Activated CD4-positive, alpha-beta T cell treated with anti-CD3 and anti-CD28 coated beads, Interleukin-2, amount 50 U/mL, for 1 hour (primary cell): ENCODE measurements around the gene DOP1A.

Source experiments
- DNase-seq: peaks from one replicate; pipeline ENCODE4 v3.0.0-alpha.2; 2020

The DOP1A gene

GRCh38 chr6:83086751-83087150, 19.3 kb downstream of the DOP1A start:
- no peak for DNase-seq

GRCh38 chr6:83092756-83093399, 25.4 kb downstream of the DOP1A start:
- DNase-seq = no peak

GRCh38 chr6:83096791-83097190, 29.3 kb downstream of the DOP1A start:
- DNase-seq = no peak

- no peak for DNase-seq
Observed at GRCh38 chr6:83097204-83097603, 29.7 kb downstream of the DOP1A start.

- no peak for DNase-seq
Observed at GRCh38 chr6:83097675-83098074, 30.2 kb downstream of the DOP1A start.

GRCh38 chr6:83098589-83098988, 31.1 kb downstream of the DOP1A start:
- DNase-seq = no peak

- no peak for DNase-seq
Observed at GRCh38 chr6:83108378-83108777, 40.9 kb downstream of the DOP1A start.

- no peak for DNase-seq
Observed at GRCh38 chr6:83113258-83113657, 45.8 kb downstream of the DOP1A start.

GRCh38 chr6:83114164-83114563, 46.7 kb downstream of the DOP1A start:
- no peak for DNase-seq

- no peak for DNase-seq
Observed at GRCh38 chr6:83117802-83118201, 50.3 kb downstream of the DOP1A start.

GRCh38 chr6:83119742-83120300, 52.4 kb downstream of the DOP1A start:
- no peak for DNase-seq

- no peak for DNase-seq
Observed at GRCh38 chr6:83124553-83124952, 57.1 kb downstream of the DOP1A start.

GRCh38 chr6:83125425-83125824, 58.0 kb downstream of the DOP1A start:
- no peak for DNase-seq

GRCh38 chr6:83126223-83126622, 58.8 kb downstream of the DOP1A start:
- no peak for DNase-seq

GRCh38 chr6:83126807-83127206, 59.3 kb downstream of the DOP1A start:
- DNase-seq = no peak

- no peak for DNase-seq
Observed at GRCh38 chr6:83127258-83127657, 59.8 kb downstream of the DOP1A start.

- DNase-seq = no peak
Observed at GRCh38 chr6:83127976-83128375, 60.5 kb downstream of the DOP1A start.

- DNase-seq = no peak
Observed at GRCh38 chr6:83132121-83132520, 64.7 kb downstream of the DOP1A start.

GRCh38 chr6:83138118-83138722, 70.7 kb downstream of the DOP1A start:
- DNase-seq = no peak

GRCh38 chr6:83138758-83139157, 71.3 kb downstream of the DOP1A start:
- no peak for DNase-seq

GRCh38 chr6:83151114-83151513, 83.6 kb downstream of the DOP1A start:
- DNase-seq = no peak

GRCh38 chr6:83152913-83153312, 85.4 kb downstream of the DOP1A start:
- DNase-seq = no peak

GRCh38 chr6:83153883-83154521, 86.5 kb downstream of the DOP1A start:
- DNase-seq = no peak

GRCh38 chr6:83155794-83156193, 88.3 kb downstream of the DOP1A start:
- DNase-seq = no peak
